CD14-positive monocyte (primary cell): Measurements from ENCODE around the gene BAIAP2L2. TPM values are rescaled to one million over a fixed set of nuclear protein-coding genes. Genes with fewer than 3 reads are reported as not detected.
A peak's percentile ranks its signal among the peaks of the same experiment; 100 is the strongest.

Experiments
- DNase-seq, 3 donors: peaks; one replicate each; pipeline ENCODE4 v3.0.0-alpha.2; 2011 to 2022
- H2AFZ ChIP-seq: 2 replicates; pipeline ENCODE4 v1.6.0; 2012; ENCODE audit warnings: mild to moderate bottlenecking, low read depth, low read length, inconsistent platforms; ENCODE audit not compliant: insufficient read depth, poor library complexity, severe bottlenecking
- H3K27ac ChIP-seq, 2 donors: 1 replicate in 1 of 2; 2 replicates in 1 of 2; pipeline ENCODE4 v1.5.1; 2012 to 2013; ENCODE audit warnings: low read length in 2 of 2, control low read depth in 1 of 2, inconsistent platforms in 1 of 2, low read depth in 1 of 2, mild to moderate bottlenecking in 1 of 2
- H3K27me3 ChIP-seq, 2 donors: one replicate each; pipeline versions ENCODE4 v1.6.0 to v1.6.1; 2011 to 2013; ENCODE audit warnings: low read length in 2 of 2; ENCODE audit not compliant: control insufficient read depth in 2 of 2, insufficient read depth in 2 of 2
- H3K36me3 ChIP-seq, 2 donors: replicated peaks in 1 of 2; 1 replicate in 1 of 2; 2 replicates in 1 of 2; pipeline versions ENCODE4 v1.5.1 to v1.6.1; 2012 to 2013; ENCODE audit warnings: low read length in 2 of 2, control low read depth in 1 of 2, inconsistent platforms in 1 of 2, mild to moderate bottlenecking in 1 of 2; ENCODE audit not compliant: insufficient read depth in 2 of 2, control insufficient read depth in 1 of 2
- H3K4me1 ChIP-seq, 2 donors: 1 replicate in 1 of 2; 2 replicates in 1 of 2; pipeline versions ENCODE4 v1.5.1 to v1.6.1; 2012 to 2013; ENCODE audit warnings: low read length in 2 of 2, control low read depth in 1 of 2, inconsistent platforms in 1 of 2, mild to moderate bottlenecking in 1 of 2, moderate library complexity in 1 of 2; ENCODE audit not compliant: insufficient read depth in 2 of 2, control insufficient read depth in 1 of 2
- H3K4me2 ChIP-seq: replicated peaks from 2 replicates; pipeline ENCODE3; 2012; ENCODE audit warnings: low read length, moderate library complexity, mild to moderate bottlenecking; ENCODE audit not compliant: poor library complexity, severe bottlenecking; ENCODE audit errors: extremely low read depth
- H3K4me3 ChIP-seq, 3 experiments: fragments of 200-600 bp in 1 of 3; sonication (generic) in 1 of 3; replicated peaks in 1 of 3; 1 replicate in 2 of 3; 2 replicates in 1 of 3; pipeline ENCODE4 v1.5.1; 2011 to 2013; ENCODE audit warnings: low read length in 3 of 3, mild to moderate bottlenecking in 3 of 3, control low read depth in 2 of 3, low read depth in 2 of 3, inconsistent platforms in 1 of 3, moderate library complexity in 1 of 3
- H3K79me2 ChIP-seq: 2 replicates; pipeline ENCODE4 v1.6.0; 2012; ENCODE audit warnings: mild to moderate bottlenecking, control low read depth, inconsistent platforms, low read length, moderate library complexity; ENCODE audit not compliant: insufficient read depth
- H3K9ac ChIP-seq: 2 replicates; pipeline ENCODE4 v1.6.0; 2017; ENCODE audit warnings: low read length, mild to moderate bottlenecking; ENCODE audit not compliant: insufficient read depth, poor library complexity, severe bottlenecking
- H3K9me3 ChIP-seq, 2 donors: replicated peaks in 1 of 2; 1 replicate in 1 of 2; 2 replicates in 1 of 2; pipeline versions ENCODE4 v1.5.1 to v1.6.1; 2012 to 2013; ENCODE audit warnings: low read length in 2 of 2, control low read depth in 1 of 2; ENCODE audit not compliant: control insufficient read depth in 1 of 2, insufficient read depth in 1 of 2
- H4K20me1 ChIP-seq: 2 replicates; pipeline ENCODE4 v1.6.0; 2012; ENCODE audit warnings: mild to moderate bottlenecking, low read length, control low read depth, moderate library complexity; ENCODE audit not compliant: insufficient read depth
- H3K27ac Mint-ChIP-seq, 7 donors: one replicate each; pipeline ENCODE4 v1.8.0; 2020; ENCODE audit warnings: mild to moderate bottlenecking in 7 of 7, mixed read lengths in 7 of 7, moderate library complexity in 6 of 7, inconsistent platforms in 2 of 7
- H3K27me3 Mint-ChIP-seq, 3 donors: one replicate each; pipeline ENCODE4 v1.8.0; 2021 to 2022; ENCODE audit warnings: low read depth in 3 of 3, mild to moderate bottlenecking in 3 of 3, mixed read lengths in 3 of 3, moderate library complexity in 3 of 3, inconsistent platforms in 1 of 3
- H3K36me3 Mint-ChIP-seq, 2 donors: one replicate each; pipeline ENCODE4 v1.8.0; 2020; ENCODE audit warnings: mixed read lengths in 2 of 2, inconsistent platforms in 1 of 2, mild to moderate bottlenecking in 1 of 2
- H3K4me1 Mint-ChIP-seq: one replicate; pipeline ENCODE4 v1.8.0; 2020; ENCODE audit warnings: mild to moderate bottlenecking, mixed read lengths
- H3K4me3 Mint-ChIP-seq, 2 donors: one replicate each; pipeline ENCODE4 v1.8.0; 2020; ENCODE audit warnings: mild to moderate bottlenecking in 2 of 2, mixed read lengths in 2 of 2, moderate library complexity in 1 of 2
- H3K9me3 Mint-ChIP-seq, 7 donors: one replicate each; pipeline ENCODE4 v1.8.0; 2020 to 2022; ENCODE audit warnings: mixed read lengths in 7 of 7, mild to moderate bottlenecking in 6 of 7, moderate library complexity in 6 of 7, inconsistent platforms in 2 of 7
- WGBS: methylation state at CpG from one replicate; pipeline ENCODE4 v1.1.5; 2013; ENCODE audit warnings: missing lambda C conversion rate; ENCODE audit not compliant: insufficient coverage; 5-methylcytosine and 5-hydroxymethylcytosine counted together
- intact Hi-C, 2 donors: fragments of 100-400 bp; cut with micrococcal nuclease; formaldehyde crosslinking; loops; one replicate each; pipeline versions ENCODE4 v1.15.0 to v1.15.1; 2023
- polyA plus RNA-seq, 3 donors: library from polyadenylated mRNA; depleted of rRNA in 1 of 3; unstranded in 2 of 3; stranded (reverse) in 1 of 3; fragments of 300-500 nt in 2 of 3; fragments of >200 nt in 1 of 3; fragmentation: Illumina TruSeq in 2 of 3; gene quantifications; 1 replicate in 2 of 3; 2 replicates in 1 of 3; pipeline ENCODE4 v1.2.3, GENCODE V29; 2012 to 2021
- TF ChIP-seq, protein P1 (sequence below): fragments of 200-600 bp; IDR thresholded peaks from one replicate; pipeline ENCODE4 v1.8.0; 2022; ENCODE audit warnings: antibody characterized with exemption, mild to moderate bottlenecking

BAIAP2L2 gene
- polyA plus RNA-seq, 3 donors = 0.11 TPM; not detected in 2

DNA sequence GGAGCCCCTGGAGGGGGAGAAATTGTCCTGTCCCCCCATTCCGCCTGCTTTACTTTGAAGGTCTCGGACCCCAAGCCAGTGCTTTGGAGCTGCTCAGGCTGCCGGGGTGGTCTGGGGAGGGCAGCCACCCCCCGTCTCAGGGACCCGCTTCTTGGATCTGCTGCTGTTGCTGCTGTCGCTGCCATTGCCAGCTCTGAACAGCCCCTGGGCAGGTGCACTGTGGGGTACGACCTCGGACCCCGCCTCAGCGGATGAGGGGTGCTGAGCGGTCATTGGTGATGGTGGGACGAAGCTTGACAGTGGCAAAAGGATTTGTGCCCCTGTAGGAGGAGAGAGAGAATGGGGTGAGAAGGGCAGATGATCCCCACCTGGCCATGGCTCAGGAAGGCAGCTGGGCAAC lies 25.4 kb downstream of the BAIAP2L2 start:
- Histone ChIP-seq H3K9ac (no peak overlapping the region), H3K9me3 (no peaks in the 10 kb centered on the region), H3K4me3 (no peak overlapping the region), H3K27me3 (peaks cover 9 to 50% of the 10 kb centered on the region in 2 donors), H3K4me2 (no peak overlapping the region), H2AFZ (no peak overlapping the region), H3K36me3 (no peaks in the 10 kb centered on the region), H3K79me2 (no peaks in the 10 kb centered on the region), H4K20me1 (no peaks in the 10 kb centered on the region), H3K4me1 (peaks cover 6 to 18% of the 10 kb centered on the region in 2 donors), H3K27ac (no peak overlapping the region)
- Mint-ChIP-seq H3K27me3 (peaks cover 50 to 57% (median 53%) of the 10 kb centered on the region in 3 donors), H3K9me3 (peaks cover 0 to 8% (median 1%) of the 10 kb centered on the region in 7 donors), H3K4me1 (peaks cover 2% of the 10 kb centered on the region), H3K4me3 (no peak overlapping the region), H3K27ac (no peak overlapping the region), H3K36me3 (no peaks in the 10 kb centered on the region)
- TF ChIP-seq, protein P1, sequence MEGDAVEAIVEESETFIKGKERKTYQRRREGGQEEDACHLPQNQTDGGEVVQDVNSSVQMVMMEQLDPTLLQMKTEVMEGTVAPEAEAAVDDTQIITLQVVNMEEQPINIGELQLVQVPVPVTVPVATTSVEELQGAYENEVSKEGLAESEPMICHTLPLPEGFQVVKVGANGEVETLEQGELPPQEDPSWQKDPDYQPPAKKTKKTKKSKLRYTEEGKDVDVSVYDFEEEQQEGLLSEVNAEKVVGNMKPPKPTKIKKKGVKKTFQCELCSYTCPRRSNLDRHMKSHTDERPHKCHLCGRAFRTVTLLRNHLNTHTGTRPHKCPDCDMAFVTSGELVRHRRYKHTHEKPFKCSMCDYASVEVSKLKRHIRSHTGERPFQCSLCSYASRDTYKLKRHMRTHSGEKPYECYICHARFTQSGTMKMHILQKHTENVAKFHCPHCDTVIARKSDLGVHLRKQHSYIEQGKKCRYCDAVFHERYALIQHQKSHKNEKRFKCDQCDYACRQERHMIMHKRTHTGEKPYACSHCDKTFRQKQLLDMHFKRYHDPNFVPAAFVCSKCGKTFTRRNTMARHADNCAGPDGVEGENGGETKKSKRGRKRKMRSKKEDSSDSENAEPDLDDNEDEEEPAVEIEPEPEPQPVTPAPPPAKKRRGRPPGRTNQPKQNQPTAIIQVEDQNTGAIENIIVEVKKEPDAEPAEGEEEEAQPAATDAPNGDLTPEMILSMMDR = no peak
- 95% methylated on average over 12 of the region's 12 CpGs for WGBS
- DNase-seq = no peak
- intact Hi-C loops = no loop called here

GRCh38 chr22:38083931-38084631 lies 26.4 kb downstream of the BAIAP2L2 start, which contains the start of gene SLC16A8:
SLC16A8 (minus strand) TSS chr22:38084184; CDS start chr22:38082873, 1,311 bp downstream.
- peaks cover 6 to 18% of the 10 kb centered on the region in 2 donors for H3K4me1 ChIP-seq
- no peak for DNase-seq
- peaks cover 9 to 51% of the 10 kb centered on the region in 2 donors for H3K27me3 ChIP-seq
- 91% methylated on average over 10 of the region's 16 CpGs for WGBS
- Mint-ChIP-seq H3K27me3 (peaks cover 45 to 59% (median 55%) of the 10 kb centered on the region in 3 donors), H3K4me3 (peak within 1 kb of the TSS in 1 of 2 donors; percentile 78), H3K9me3 (peaks cover 0 to 8% (median 1%) of the 10 kb centered on the region in 7 donors), H3K4me1 (peaks cover 2% of the 10 kb centered on the region), H3K27ac (no peak within 1 kb of the TSS), H3K36me3 (peaks cover 0 to 4% of the 10 kb centered on the region in 2 donors)
- no peaks in the 10 kb centered on the region for H3K9me3 ChIP-seq
- H2AFZ ChIP-seq = no peak within 1 kb of the TSS
- H3K4me2 ChIP-seq = no peak within 1 kb of the TSS
- no peaks in the 10 kb centered on the region for H3K36me3 ChIP-seq
- H3K79me2 ChIP-seq = no peaks in the 10 kb centered on the region
- no peak within 1 kb of the TSS for H3K4me3 ChIP-seq
- no peak within 1 kb of the TSS for H3K27ac ChIP-seq
- no peak within 1 kb of the TSS for H3K9ac ChIP-seq
- intact Hi-C loops = no loop called here
- no peaks in the 10 kb centered on the region for H4K20me1 ChIP-seq
- TF ChIP-seq, protein P1 = no peak
